ENCODE measurements around the gene RNF150.
"Not testable (repeated sequence)": the region's sequence is repeated elsewhere in the genome, so short reads cannot be mapped to it uniquely, and the experiment has no call there.

The RNF150 gene

DNA sequence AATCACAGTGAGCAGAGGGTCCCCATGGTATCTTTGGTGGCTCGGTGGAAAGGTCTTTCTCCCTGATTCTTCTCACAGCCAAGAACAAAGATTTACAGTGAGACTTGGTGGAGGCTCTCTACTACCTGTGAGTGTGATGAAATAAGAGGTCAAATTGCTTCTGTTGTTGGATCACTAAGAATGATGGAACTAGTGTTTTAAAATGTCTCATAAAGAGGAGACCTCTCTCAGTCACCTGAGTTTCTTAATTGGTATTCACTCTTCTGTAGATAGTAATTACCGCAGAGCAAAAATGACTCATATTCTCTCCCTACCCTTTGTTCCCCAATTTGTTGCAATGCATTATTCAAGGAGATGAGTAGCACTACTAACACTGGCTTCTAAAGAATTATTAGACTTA lies 276.2 kb downstream of the RNF150 start:
- DNase-seq = no peak

DNA sequence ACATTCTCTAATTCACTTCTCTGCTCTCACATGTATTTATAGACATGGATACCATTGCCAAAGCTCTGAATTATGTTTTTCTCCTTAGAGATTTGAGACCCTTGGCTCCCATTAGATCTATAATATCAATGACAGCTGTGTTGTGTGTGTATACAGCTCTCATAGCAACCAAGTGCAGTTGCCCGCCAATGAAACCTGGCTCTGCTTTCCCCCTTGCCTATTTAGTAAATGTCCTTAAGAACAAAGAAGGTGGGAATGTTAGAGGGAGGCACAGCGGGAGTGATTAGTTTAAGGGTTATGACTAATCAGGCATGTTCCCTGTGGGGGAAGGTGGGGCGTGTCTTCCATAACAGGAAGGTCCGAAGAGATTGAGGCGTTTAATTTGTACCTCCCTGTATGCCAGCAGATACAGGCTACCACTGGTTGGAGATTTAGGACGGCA lies 276.6 kb downstream of the RNF150 start:
- no peak for DNase-seq

GRCh38 chr4:140854168-140854567 lies 279.1 kb downstream of the RNF150 start:
- no peak for DNase-seq

DNA sequence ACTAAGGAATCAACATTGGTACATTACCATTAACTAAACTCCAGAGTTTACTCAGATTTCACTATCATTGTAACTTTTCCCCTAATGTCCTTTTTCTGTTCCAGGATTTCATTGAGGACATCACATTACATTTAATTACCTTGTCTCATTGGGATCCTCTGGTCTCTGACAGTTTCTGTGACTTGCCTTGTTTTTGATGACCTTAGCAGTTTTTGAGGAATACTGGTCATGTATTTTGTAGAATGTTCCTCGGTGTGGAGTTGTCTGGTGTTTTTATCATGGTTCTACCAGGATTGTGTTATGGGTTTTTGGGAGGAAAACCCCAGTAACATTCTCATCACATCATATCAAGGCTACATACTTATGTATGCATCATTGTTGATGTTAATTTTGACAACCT lies 281.5 kb downstream of the RNF150 start:
- no peak for DNase-seq

DNA sequence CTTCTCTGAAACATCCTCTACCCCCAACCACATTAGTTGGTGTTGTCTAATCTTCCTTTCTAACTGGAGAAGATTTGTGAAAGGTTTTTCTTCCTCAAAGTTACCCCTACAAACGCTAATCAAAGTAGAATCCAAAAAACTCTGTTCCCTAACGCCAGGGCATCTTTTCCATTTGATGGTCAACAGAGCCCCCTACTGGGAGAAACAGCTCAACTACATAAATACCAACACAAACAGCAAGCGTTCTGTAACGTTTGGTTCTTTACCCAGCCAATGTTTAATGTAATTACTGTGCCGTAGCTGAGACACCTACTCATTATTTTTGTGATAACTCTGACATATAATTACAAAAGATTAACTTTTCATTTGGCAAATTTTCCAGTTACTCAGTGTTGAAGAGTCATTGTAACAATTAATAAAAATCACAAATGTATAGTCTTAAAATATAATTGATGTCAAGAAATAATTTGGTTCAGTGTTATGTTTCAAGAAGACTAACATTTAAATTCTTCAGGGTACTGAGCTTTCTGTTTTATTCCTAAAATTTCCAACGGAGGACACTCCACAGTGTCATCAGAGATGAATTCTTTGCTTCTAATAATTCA lies 282.1 kb downstream of the RNF150 start:
- DNase-seq = no peak

DNA sequence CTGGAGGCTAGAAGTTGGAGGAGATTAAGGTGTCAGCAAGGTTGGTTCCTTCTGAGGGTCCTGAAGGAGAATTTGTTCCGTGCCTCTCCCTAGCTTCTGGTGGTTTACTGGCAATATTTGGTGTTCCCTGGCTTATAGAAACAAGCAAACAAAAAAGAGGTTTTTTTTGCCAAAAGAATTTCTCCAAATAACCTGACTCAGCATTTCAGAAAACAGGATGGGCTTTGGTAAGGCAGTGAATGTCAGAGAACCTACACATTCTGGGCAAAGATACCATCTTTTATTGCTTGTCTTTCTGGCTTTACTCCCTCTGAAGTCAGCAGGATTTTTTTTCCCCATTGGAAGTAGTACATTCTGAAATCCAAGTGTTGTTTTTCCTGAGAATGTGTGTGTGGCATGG lies 283.7 kb downstream of the RNF150 start:
- DNase-seq = no peak

DNA sequence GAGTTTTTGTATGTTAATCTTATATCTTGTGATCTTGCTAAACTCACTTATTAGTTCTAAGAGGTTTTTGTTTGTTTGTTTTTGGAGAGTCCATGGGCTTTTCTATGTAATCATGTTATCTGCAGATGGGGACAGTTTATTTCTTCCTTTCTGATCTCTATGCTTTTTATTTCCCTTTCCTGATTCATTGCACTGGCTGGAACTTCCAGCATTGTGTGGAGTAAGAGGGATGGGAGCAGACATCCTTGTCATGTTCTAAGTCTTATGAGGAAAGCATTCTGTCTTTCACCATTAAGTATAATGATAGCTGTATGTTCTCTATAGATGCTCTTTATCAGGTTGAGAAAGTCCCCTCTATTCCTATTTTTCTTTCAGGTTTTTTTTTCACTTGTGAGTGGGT lies 286.5 kb downstream of the RNF150 start:
- no peak for DNase-seq

DNA sequence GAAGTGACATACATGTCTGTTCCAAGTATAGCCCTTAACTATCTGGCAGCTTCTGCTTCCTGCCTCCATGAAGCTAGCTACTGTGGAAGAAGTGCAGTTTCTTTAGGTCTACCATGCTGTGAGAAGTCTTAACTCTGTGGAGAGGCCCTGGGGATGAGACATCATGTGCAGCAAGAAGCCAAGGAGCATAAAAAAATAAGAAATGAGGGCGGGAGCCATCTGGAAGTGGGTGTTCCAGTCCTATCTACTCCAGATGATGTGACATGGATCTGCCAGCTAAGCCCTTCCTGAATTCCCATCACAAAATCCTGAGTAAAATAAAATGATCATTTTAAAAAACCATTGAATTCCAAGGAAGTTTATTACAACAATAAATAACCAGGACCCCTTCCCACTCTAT lies 289.2 kb downstream of the RNF150 start:
- DNase-seq = no peak

GRCh38 chr4:140841186-140841585 lies 292.1 kb downstream of the RNF150 start:
- no peak for DNase-seq

DNA sequence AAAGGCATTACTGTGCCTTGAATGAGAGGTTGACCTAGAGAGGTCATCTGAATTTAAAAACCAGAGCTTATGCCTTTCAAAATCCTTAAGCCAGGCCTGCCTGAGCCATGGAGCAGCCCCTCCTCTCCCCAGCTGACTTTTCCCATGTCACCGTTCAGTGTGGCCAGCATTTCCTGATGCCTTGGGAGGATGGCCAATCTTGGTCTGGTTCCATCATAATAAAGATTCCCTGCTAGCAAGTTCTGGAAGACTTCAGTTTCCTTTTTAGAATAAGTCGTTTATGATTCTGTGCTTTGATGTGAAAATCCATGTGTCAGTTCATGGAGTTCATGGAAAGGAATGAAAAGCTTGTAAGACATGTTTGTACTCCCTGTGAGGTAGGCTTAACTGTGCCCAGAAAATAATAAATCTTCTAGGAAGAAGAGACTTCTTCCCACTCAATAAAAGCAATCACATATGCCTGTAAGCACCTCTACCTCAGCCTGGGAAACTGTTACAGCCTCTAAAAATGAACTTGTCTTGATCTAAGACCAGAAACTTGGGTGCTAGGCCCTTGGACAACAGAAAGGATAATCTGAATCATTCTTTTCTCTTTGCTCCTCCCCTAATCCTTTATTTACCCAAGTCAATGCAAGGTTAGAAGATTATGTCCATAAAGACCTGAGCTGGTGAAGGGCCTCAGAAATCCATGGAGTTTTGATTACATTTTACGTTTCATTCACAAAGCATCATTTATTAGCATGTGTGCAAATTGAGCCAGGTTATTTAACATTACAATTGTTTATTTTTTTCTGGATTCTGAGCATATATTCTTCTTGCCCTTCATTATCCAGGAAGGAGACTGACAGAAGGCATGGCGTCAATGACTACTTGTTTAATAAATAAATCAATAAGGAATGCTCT lies 293.1 kb downstream of the RNF150 start:
- DNase-seq = no peak

- no peak for DNase-seq
Observed at GRCh38 chr4:140839406-140839805, 293.9 kb downstream of the RNF150 start.

- DNase-seq = no peak
Observed at GRCh38 chr4:140837736-140838135, 295.5 kb downstream of the RNF150 start.

GRCh38 chr4:140834839-140835495 lies 298.3 kb downstream of the RNF150 start:
- no peak for DNase-seq

GRCh38 chr4:140833280-140833679 lies 300.0 kb downstream of the RNF150 start:
- no peak for DNase-seq

- DNase-seq = no peak
Observed at GRCh38 chr4:140829825-140830224, 303.4 kb downstream of the RNF150 start.

DNA sequence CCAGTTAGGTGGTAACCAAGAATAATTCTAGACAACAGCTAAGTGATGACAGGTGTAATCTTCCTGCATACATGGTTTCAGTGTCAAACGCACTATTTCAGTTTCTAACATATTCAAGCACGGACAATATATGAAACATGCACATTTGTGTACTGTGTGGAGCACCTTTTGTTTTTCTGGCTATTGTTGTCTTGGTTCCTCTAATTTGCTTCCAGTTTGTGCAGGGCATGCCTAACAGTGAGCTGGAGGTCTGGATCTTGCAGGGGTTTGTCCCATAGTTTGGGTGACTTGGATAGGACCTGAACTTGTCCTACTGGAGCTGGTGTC lies 306.6 kb downstream of the RNF150 start:
- DNase-seq = no peak

- DNase-seq = not testable (repeated sequence)
Observed at GRCh38 chr4:140820520-140820919, 312.7 kb downstream of the RNF150 start.

- no peak for DNase-seq
Observed at GRCh38 chr4:140819610-140820009, 313.7 kb downstream of the RNF150 start.

- DNase-seq = no peak
Observed at GRCh38 chr4:140818433-140818832, 314.8 kb downstream of the RNF150 start.

- no peak for DNase-seq
Observed at GRCh38 chr4:140816806-140817510, 316.3 kb downstream of the RNF150 start.

GRCh38 chr4:140813804-140814203 lies 319.5 kb downstream of the RNF150 start:
- DNase-seq = no peak

- no peak for DNase-seq
Observed at GRCh38 chr4:140812916-140813315, 320.4 kb downstream of the RNF150 start.

GRCh38 chr4:140811429-140811828 lies 321.8 kb downstream of the RNF150 start:
- no peak for DNase-seq
